HepG2 (cell line): ENCODE measurements around the gene B9D2. TPM values are rescaled to one million over a fixed set of nuclear protein-coding genes. Genes with fewer than 3 reads are reported as not detected.
A peak's percentile ranks its signal among the peaks of the same experiment; 100 is the strongest.

Experiments
- AKNA ChIP-seq: sonication (generic); formaldehyde crosslinking; IDR thresholded peaks from 2 replicates; pipeline ENCODE4 v1.4.0; 2020; ENCODE audit warnings: missing genetic modification reagents, borderline replicate concordance
- ARID3A ChIP-seq: IDR thresholded peaks from 2 replicates; pipeline ENCODE4 v1.6.1; 2012; ENCODE audit warnings: low read depth, low read length, improper control_type of control experiment
- CBX1 ChIP-seq: IDR thresholded peaks from one replicate; pipeline ENCODE4 v1.6.1; 2016; ENCODE audit warnings: antibody characterized with exemption, low read depth
- CREBL2 ChIP-seq: sonication (generic); formaldehyde crosslinking; IDR thresholded peaks from 2 replicates; pipeline ENCODE4 v1.8.1; 2023; ENCODE audit warnings: missing genetic modification reagents, mild to moderate bottlenecking, borderline replicate concordance
- GATAD1 ChIP-seq: IDR thresholded peaks from 2 replicates; pipeline ENCODE4 v1.6.1; 2016; ENCODE audit warnings: missing genetic modification reagents, missing compliant biosample characterization
- HCFC1 ChIP-seq: fragments of 150-350 bp; IDR thresholded peaks from 2 replicates; pipeline ENCODE4 v1.6.1; 2014; ENCODE audit warnings: low read depth, low read length
- HOXA7 ChIP-seq: sonication (generic); formaldehyde crosslinking; IDR thresholded peaks from 2 replicates; pipeline ENCODE4 v1.8.1; 2022; ENCODE audit warnings: mild to moderate bottlenecking, missing genetic modification reagents, moderate library complexity
- IRF9 ChIP-seq: sonication (generic); formaldehyde crosslinking; IDR thresholded peaks from 2 replicates; pipeline ENCODE4 v1.8.0; 2022; ENCODE audit warnings: missing genetic modification reagents, mild to moderate bottlenecking, borderline replicate concordance
- KLF11 ChIP-seq: IDR thresholded peaks from 2 replicates; pipeline ENCODE4 v1.6.1; 2016; ENCODE audit warnings: missing compliant biosample characterization
- MAZ ChIP-seq, 2 experiments: sonication (generic) in 1 of 2; formaldehyde crosslinking in 1 of 2; IDR thresholded peaks; 2 replicates each; pipeline versions ENCODE4 v1.5.0 to v1.6.1; 2012 to 2020; ENCODE audit warnings: low read depth in 2 of 2, mild to moderate bottlenecking in 2 of 2, borderline replicate concordance in 1 of 2, improper control_type of control experiment in 1 of 2, low read length in 1 of 2, missing genetic modification reagents in 1 of 2, moderate library complexity in 1 of 2
- MTA1 ChIP-seq: sonication (generic); formaldehyde crosslinking; IDR thresholded peaks from 2 replicates; pipeline ENCODE4 v1.4.0; 2020; ENCODE audit warnings: missing genetic modification reagents, mild to moderate bottlenecking, borderline replicate concordance
- NAIF1 ChIP-seq: sonication (generic); formaldehyde crosslinking; IDR thresholded peaks from 2 replicates; pipeline ENCODE4 v1.5.0; 2020; ENCODE audit warnings: mild to moderate bottlenecking, missing genetic modification reagents, borderline replicate concordance
- PHF21A ChIP-seq: sonication (generic); formaldehyde crosslinking; IDR thresholded peaks from 2 replicates; pipeline ENCODE4 v1.5.0; 2020; ENCODE audit warnings: mild to moderate bottlenecking, missing genetic modification reagents
- SP2 ChIP-seq: sonication (generic); formaldehyde crosslinking; IDR thresholded peaks from 2 replicates; pipeline ENCODE4 v1.5.1; 2020; ENCODE audit warnings: mild to moderate bottlenecking, missing genetic modification reagents
- STAT5B ChIP-seq: sonication (generic); formaldehyde crosslinking; IDR thresholded peaks from 2 replicates; pipeline ENCODE4 v1.4.0; 2020; ENCODE audit warnings: missing genetic modification reagents
- ZFP62 ChIP-seq: sonication (generic); formaldehyde crosslinking; IDR thresholded peaks from 2 replicates; pipeline ENCODE4 v1.4.0; 2020; ENCODE audit warnings: missing genetic modification reagents
- ZFYVE20 ChIP-seq: sonication (generic); formaldehyde crosslinking; IDR thresholded peaks from 2 replicates; pipeline ENCODE4 v1.8.0; 2023; ENCODE audit warnings: low read depth, mild to moderate bottlenecking, moderate library complexity, missing genetic modification reagents, borderline replicate concordance
- ZNF17 ChIP-seq: sonication (generic); formaldehyde crosslinking; IDR thresholded peaks from 2 replicates; pipeline ENCODE4 v1.5.0; 2020; ENCODE audit warnings: mild to moderate bottlenecking, missing genetic modification reagents
- ZNF383 ChIP-seq: sonication (generic); formaldehyde crosslinking; IDR thresholded peaks from 2 replicates; pipeline ENCODE4 v1.4.0; 2020; ENCODE audit warnings: missing genetic modification reagents, mild to moderate bottlenecking, borderline replicate concordance
- ZNF530 ChIP-seq: sonication (generic); formaldehyde crosslinking; IDR thresholded peaks from 2 replicates; pipeline ENCODE4 v1.5.0; 2020; ENCODE audit warnings: low read depth, mild to moderate bottlenecking, missing genetic modification reagents
- ZNF547 ChIP-seq: sonication (generic); formaldehyde crosslinking; IDR thresholded peaks from 2 replicates; pipeline ENCODE4 v1.5.1; 2020; ENCODE audit warnings: mild to moderate bottlenecking, missing genetic modification reagents
- ZNF761 ChIP-seq: sonication (generic); formaldehyde crosslinking; conservative IDR thresholded peaks from 2 replicates; pipeline ENCODE4 v1.4.0; 2020; ENCODE audit warnings: mild to moderate bottlenecking, missing genetic modification reagents
- polyA plus RNA-seq, 8 experiments: library from polyadenylated mRNA; depleted of rRNA in 3 of 8; stranded (reverse) in 7 of 8; unstranded in 1 of 8; fragments of >200 nt; fragmentation: Illumina TruSeq in 4 of 8; extraction: Trizol in 4 of 8; gene quantifications; 2 replicates each; pipeline versions ENCODE4 v1.2.1 to v1.2.3, GENCODE V29; 2011 to 2016; ENCODE audit warnings: low read depth in 4 of 8, missing spikeins in 1 of 8, mixed read lengths in 1 of 8; ENCODE audit not compliant: insufficient read depth in 1 of 8
- total RNA-seq, 5 experiments: library from RNA; depleted of rRNA; stranded (reverse); fragments of >200 nt; fragmentation: Illumina TruSeq; extraction: Trizol; gene quantifications; 2 replicates each; pipeline ENCODE4 v1.2.3, GENCODE V29; 2016; ENCODE audit warnings: low read depth in 1 of 5

The B9D2 gene
- total and polyA plus RNA-seq, 2 of the 13 experiments (the other 11 are each of a cell fraction or from before 2014, with no cell fraction given) = 3.1 to 4.4 TPM

GRCh38 chr19:41363753-41364523 lies at the start of gene B9D2 (continued):
- TF ChIP-seq ARID3A = no peak
- TF ChIP-seq ZNF17 = no peak
- TF ChIP-seq ZFYVE20 (CRISPR knock-in tag) = no peak
- peak; percentile 71 for TF ChIP-seq KLF11 (CRISPR knock-in tag)
- no peak for TF ChIP-seq MTA1 (CRISPR knock-in tag)
- TF ChIP-seq IRF9 = no peak
- TF ChIP-seq CBX1 = no peak
- no peak for TF ChIP-seq STAT5B (CRISPR knock-in tag)
- TF ChIP-seq HOXA7 (CRISPR knock-in tag) = no peak
- 0 out of 2 replicates have a peak, but pooled peaks have one; percentile 29 for TF ChIP-seq CREBL2 (CRISPR knock-in tag)
- TF ChIP-seq AKNA (CRISPR knock-in tag) = no peak
- peak; percentile 64 for TF ChIP-seq HCFC1
- TF ChIP-seq ZNF547 = no peak; the same call in 1 of the 2 replicates
- no peak for TF ChIP-seq ZFP62 (CRISPR knock-in tag)
- no peak for TF ChIP-seq ZNF530
- no peak for TF ChIP-seq ZNF761 (CRISPR knock-in tag)
- TF ChIP-seq ZNF383 (CRISPR knock-in tag) = no peak
- TF ChIP-seq MAZ (IDR thresholded peaks at IDR 0.05; ENCODE audit: borderline replicate concordance, low read depth, low read length) = peak; percentile 74; the same call in 1 of the 2 replicates
- no peak for TF ChIP-seq MAZ (CRISPR knock-in tag; IDR thresholded peaks at IDR 0.05; ENCODE audit: low read depth)
- peak; percentile 92 for TF ChIP-seq SP2 (CRISPR knock-in tag)
- no peak for TF ChIP-seq PHF21A
- no peak for TF ChIP-seq NAIF1 (CRISPR knock-in tag)
- TF ChIP-seq GATAD1 = peak; percentile 46; the same call in 1 of the 2 replicates
